Hepatocyte (in vitro differentiated cells): Measurements from ENCODE around the gene TRIM56. TPM values are rescaled to one million over a fixed set of nuclear protein-coding genes. Genes with fewer than 3 reads are reported as not detected.

ENCODE experiments used
- DNase-seq: peaks from one replicate; pipeline ENCODE4 v3.0.0-alpha.2; 2016; ENCODE audit warnings: low spot score
- H2AFZ ChIP-seq: fragments of 200-600 bp; sonication (generic); 2 replicates; pipeline ENCODE4 v1.6.0; 2016; ENCODE audit warnings: antibody characterized with exemption, mild to moderate bottlenecking
- H3K27ac ChIP-seq: fragments of 200-600 bp; sonication (generic); 2 replicates; pipeline ENCODE4 v1.5.1; 2016; ENCODE audit warnings: mild to moderate bottlenecking
- H3K27me3 ChIP-seq: fragments of 200-600 bp; sonication (generic); 2 replicates; pipeline ENCODE4 v1.6.1; 2016
- H3K36me3 ChIP-seq: fragments of 200-600 bp; sonication (generic); replicated peaks from 2 replicates; pipeline ENCODE4 v1.5.1; 2016; ENCODE audit warnings: low read depth; ENCODE audit not compliant: insufficient read depth
- H3K4me1 ChIP-seq: fragments of 200-600 bp; sonication (generic); 2 replicates; pipeline ENCODE4 v1.5.1; 2016; ENCODE audit warnings: mild to moderate bottlenecking, moderate library complexity; ENCODE audit not compliant: insufficient read depth
- H3K4me2 ChIP-seq: fragments of 200-600 bp; sonication (generic); 2 replicates; pipeline ENCODE4 v1.6.0; 2016
- H3K4me3 ChIP-seq: fragments of 200-600 bp; sonication (generic); 2 replicates; pipeline ENCODE4 v1.5.1; 2016; ENCODE audit warnings: mild to moderate bottlenecking
- H3K79me2 ChIP-seq: fragments of 200-600 bp; sonication (generic); 2 replicates; pipeline ENCODE4 v1.6.0; 2017; ENCODE audit warnings: mild to moderate bottlenecking
- H3K9me2 ChIP-seq: fragments of 200-600 bp; sonication (generic); replicated peaks from 2 replicates; pipeline ENCODE4 v1.6.0; 2017; ENCODE audit warnings: mild to moderate bottlenecking; ENCODE audit not compliant: insufficient read depth
- H3K9me3 ChIP-seq: fragments of 200-600 bp; sonication (generic); 2 replicates; pipeline ENCODE4 v1.5.1; 2016; ENCODE audit warnings: low read depth, mild to moderate bottlenecking
- H4K20me1 ChIP-seq: fragments of 200-600 bp; sonication (generic); 2 replicates; pipeline ENCODE4 v1.6.0; 2016; ENCODE audit warnings: mild to moderate bottlenecking; ENCODE audit not compliant: insufficient read depth, poor library complexity, severe bottlenecking
- CTCF ChIP-seq: fragments of 200-600 bp; sonication (generic); IDR thresholded peaks from 2 replicates; pipeline ENCODE4 v1.5.1; 2016; ENCODE audit warnings: antibody characterized with exemption, mild to moderate bottlenecking; ENCODE audit not compliant: poor library complexity
- EZH2 ChIP-seq: fragments of 200-600 bp; sonication (generic); IDR thresholded peaks from 2 replicates; pipeline ENCODE4 v1.6.1; 2016; ENCODE audit warnings: antibody characterized with exemption, mild to moderate bottlenecking, borderline replicate concordance
- EZH2phosphoT487 ChIP-seq: fragments of 200-600 bp; sonication (generic); IDR thresholded peaks from one replicate; pipeline ENCODE4 v1.6.1; 2018; ENCODE audit warnings: antibody characterized with exemption, mild to moderate bottlenecking, low read depth, moderate library complexity; ENCODE audit not compliant: unreplicated experiment, severe bottlenecking
- WGBS: methylation state at CpG from one replicate; pipeline ENCODE4 v1.1.6; 2016; ENCODE audit warnings: low lambda C conversion rate; ENCODE audit errors: missing lambda C conversion rate; 5-methylcytosine and 5-hydroxymethylcytosine counted together
- polyA plus RNA-seq: library from polyadenylated mRNA; unstranded; fragments of >200 nt; fragmentation: Nextera tagmentation; extraction: Ambion mirVana; gene quantifications from 2 replicates; pipeline ENCODE4 v1.2.1, GENCODE V29; 2016
- total RNA-seq: library from RNA; depleted of rRNA; stranded (reverse); fragments of >200 nt; gene quantifications from 2 replicates; pipeline ENCODE4 v1.2.3, GENCODE V29; 2014

The TRIM56 gene
- total and polyA plus RNA-seq, 2 experiments from 2014 or later = 13.1 to 25.7 TPM

GRCh38 chr7:101133621-101134398 is 48.5 kb downstream of the TRIM56 start:
- Histone ChIP-seq H2AFZ (no peak overlapping the region), H3K27me3 (no peaks in the 10 kb centered on the region), H3K4me2 (no peak overlapping the region), H3K4me3 (no peak overlapping the region), H3K36me3 (no peaks in the 10 kb centered on the region), H3K4me1 (no peaks in the 10 kb centered on the region), H3K9me2 (no peaks in the 10 kb centered on the region), H3K27ac (no peak overlapping the region), H3K79me2 (no peaks in the 10 kb centered on the region), H4K20me1 (no peaks in the 10 kb centered on the region), H3K9me3 (no peaks in the 10 kb centered on the region)
- no peak for DNase-seq
- WGBS = 87% methylated on average over 15 of the region's 15 CpGs
- TF ChIP-seq EZH2 (no peak), EZH2phosphoT487 (no peak), CTCF (no peak)

DNA sequence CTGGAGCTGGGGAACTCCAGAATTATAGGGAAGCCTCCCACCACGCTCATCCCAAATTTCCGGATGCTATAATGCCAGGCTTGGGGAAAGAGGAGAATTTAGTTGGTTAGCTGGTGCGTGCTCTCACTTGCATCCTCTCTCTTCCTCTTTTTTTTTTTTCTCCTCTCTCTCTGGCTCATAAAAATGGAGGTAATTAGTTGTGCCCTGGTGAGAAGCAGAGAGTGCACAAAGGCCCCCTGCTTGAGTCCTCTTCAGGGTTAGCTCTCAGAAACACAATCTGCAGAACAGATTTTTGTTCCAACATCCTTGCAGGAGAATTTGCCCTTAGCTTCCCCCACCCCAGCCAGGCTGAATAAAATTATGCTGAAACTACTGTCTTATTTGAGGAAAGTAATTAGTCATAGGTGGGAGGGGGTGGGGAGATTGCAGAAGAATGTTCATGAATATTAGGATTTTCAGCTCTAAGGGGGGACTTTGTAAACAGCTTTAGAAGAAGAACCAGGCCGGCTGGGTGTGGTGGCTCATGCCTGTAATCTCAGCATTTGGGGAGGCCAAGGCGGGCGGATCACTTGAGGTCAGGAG is 49.2 kb downstream of the TRIM56 start:
- Histone ChIP-seq H3K27ac (no peak overlapping the region), H3K4me1 (no peaks in the 10 kb centered on the region), H3K36me3 (no peaks in the 10 kb centered on the region), H3K79me2 (no peaks in the 10 kb centered on the region), H3K9me2 (no peaks in the 10 kb centered on the region), H2AFZ (no peak overlapping the region), H3K4me2 (no peak overlapping the region), H3K9me3 (no peaks in the 10 kb centered on the region), H3K27me3 (no peaks in the 10 kb centered on the region), H4K20me1 (no peaks in the 10 kb centered on the region), H3K4me3 (no peak overlapping the region)
- no peak for TF ChIP-seq EZH2
- no peak for TF ChIP-seq CTCF
- TF ChIP-seq EZH2phosphoT487 = no peak
- 82% methylated on average over 6 of the region's 6 CpGs for WGBS
- no peak for DNase-seq

DNA sequence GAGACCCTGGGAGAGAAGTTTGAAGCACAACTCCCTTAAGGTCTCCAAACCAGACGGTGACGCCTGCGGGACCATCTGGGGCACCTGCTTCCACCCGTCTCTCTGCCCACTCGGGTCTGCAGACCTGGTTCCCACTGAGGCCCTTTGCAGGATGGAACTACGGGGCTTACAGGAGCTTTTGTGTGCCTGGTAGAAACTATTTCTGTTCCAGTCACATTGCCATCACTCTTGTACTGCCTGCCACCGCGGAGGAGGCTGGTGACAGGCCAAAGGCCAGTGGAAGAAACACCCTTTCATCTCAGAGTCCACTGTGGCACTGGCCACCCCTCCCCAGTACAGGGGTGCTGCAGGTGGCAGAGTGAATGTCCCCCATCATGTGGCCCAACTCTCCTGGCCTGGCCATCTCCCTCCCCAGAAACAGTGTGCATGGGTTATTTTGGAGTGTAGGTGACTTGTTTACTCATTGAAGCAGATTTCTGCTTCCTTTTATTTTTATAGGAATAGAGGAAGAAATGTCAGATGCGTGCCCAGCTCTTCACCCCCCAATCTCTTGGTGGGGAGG is 52.5 kb downstream of the TRIM56 start:
- 82% methylated on average over 9 of the region's 9 CpGs for WGBS
- Histone ChIP-seq H3K79me2 (no peaks in the 10 kb centered on the region), H3K27me3 (no peaks in the 10 kb centered on the region), H3K27ac (peak overlapping the region; percentile 80), H3K4me2 (peak overlapping the region; percentile 63), H2AFZ (no peak overlapping the region), H3K4me3 (no peak overlapping the region), H3K9me2 (no peaks in the 10 kb centered on the region), H3K4me1 (no peaks in the 10 kb centered on the region), H3K9me3 (no peaks in the 10 kb centered on the region), H3K36me3 (no peaks in the 10 kb centered on the region), H4K20me1 (no peaks in the 10 kb centered on the region)
- no peak for DNase-seq
- TF ChIP-seq EZH2 (no peak), CTCF (no peak), EZH2phosphoT487 (no peak)
